WTC11 (cell line): ENCODE data around the gene CHL1. TPM values are rescaled to one million over a fixed set of nuclear protein-coding genes. Genes with fewer than 3 reads are reported as not detected.

Source experiments
- ATAC-seq: fragments of 200-7000 bp; cut with Tn5 transposase; 2 replicates; pipeline ENCODE4 v1.10.0; 2021; ENCODE audit warnings: mild to moderate bottlenecking, moderate library complexity
- CTCF ChIA-PET: fragments of 300-600 bp; sonication (Branson Sonifier 250); formaldehyde crosslinking; loops from one replicate; lab custom pipeline; 2021; ENCODE audit warnings: antibody characterized with exemption; lab: Charles Lee
- POLR2A ChIA-PET: fragments of 350-600 bp; sonication (Branson Sonifier 250); formaldehyde crosslinking; loops from one replicate; lab custom pipeline; 2021; ENCODE audit warnings: antibody characterized with exemption; lab: Charles Lee
- DNase-seq: peaks from one replicate; pipeline ENCODE4 v3.0.0; 2021; ENCODE audit warnings: low spot score
- H3K27ac Mint-ChIP-seq: 2 replicates; pipeline ENCODE4 v1.8.0; 2021; ENCODE audit warnings: mixed read lengths
- H3K27me3 Mint-ChIP-seq: 2 replicates; pipeline ENCODE4 v1.8.0; 2021; ENCODE audit warnings: low read depth, mild to moderate bottlenecking, moderate library complexity, mixed read lengths
- H3K36me3 Mint-ChIP-seq: 2 replicates; pipeline ENCODE4 v1.8.0; 2021; ENCODE audit warnings: mixed read lengths
- H3K4me1 Mint-ChIP-seq: 2 replicates; pipeline ENCODE4 v1.8.0; 2022; ENCODE audit warnings: mixed read lengths
- H3K4me3 Mint-ChIP-seq: 2 replicates; pipeline ENCODE4 v1.8.0; 2021; ENCODE audit warnings: mild to moderate bottlenecking, moderate library complexity, mixed read lengths
- H3K9me3 Mint-ChIP-seq: 2 replicates; pipeline ENCODE4 v1.8.0; 2021; ENCODE audit warnings: mixed read lengths
- ARID4B ChIP-seq: sonication (generic); formaldehyde crosslinking; IDR thresholded peaks from 2 replicates; pipeline ENCODE4 v1.8.0; 2023; ENCODE audit warnings: missing genetic modification reagents, mild to moderate bottlenecking, borderline replicate concordance
- ATF6 ChIP-seq: sonication (generic); formaldehyde crosslinking; IDR thresholded peaks from 2 replicates; pipeline ENCODE4 v1.8.1; 2023; ENCODE audit warnings: mild to moderate bottlenecking, missing genetic modification reagents
- CDX4 ChIP-seq: fragments of 250-450 bp; sonication (Bioruptor Pico); IDR thresholded peaks from 2 replicates; pipeline ENCODE4 v1.9.0; 2021; ENCODE audit warnings: moderate library complexity, mild to moderate bottlenecking, inconsistent platforms, borderline replicate concordance
- CREB1 ChIP-seq: sonication (generic); formaldehyde crosslinking; IDR thresholded peaks from 2 replicates; pipeline ENCODE4 v1.8.0; 2023; ENCODE audit warnings: mild to moderate bottlenecking, missing genetic modification reagents
- CREM ChIP-seq: sonication (generic); formaldehyde crosslinking; IDR thresholded peaks from 2 replicates; pipeline ENCODE4 v1.8.1; 2022; ENCODE audit warnings: mild to moderate bottlenecking, missing genetic modification reagents, moderate library complexity
- ERG ChIP-seq: fragments of 250-450 bp; sonication (Bioruptor Pico); IDR thresholded peaks from 2 replicates; pipeline ENCODE4 v1.8.0; 2021; ENCODE audit warnings: mild to moderate bottlenecking
- NFATC4 ChIP-seq: fragments of 250-450 bp; sonication (Bioruptor Pico); IDR thresholded peaks from 2 replicates; pipeline ENCODE4 v1.9.0; 2021; ENCODE audit warnings: mild to moderate bottlenecking
- NR2C2 ChIP-seq: sonication (generic); formaldehyde crosslinking; IDR thresholded peaks from 2 replicates; pipeline ENCODE4 v1.8.0; 2022; ENCODE audit warnings: mild to moderate bottlenecking, missing genetic modification reagents
- OVOL2 ChIP-seq: fragments of 250-450 bp; sonication (Bioruptor Pico); IDR thresholded peaks from 2 replicates; pipeline ENCODE4 v1.9.0; 2021; ENCODE audit warnings: mild to moderate bottlenecking, borderline replicate concordance
- TEAD1 ChIP-seq: sonication (generic); formaldehyde crosslinking; IDR thresholded peaks from 2 replicates; pipeline ENCODE4 v1.8.0; 2022; ENCODE audit warnings: mild to moderate bottlenecking, missing genetic modification reagents
- ZNF219 ChIP-seq: sonication (generic); formaldehyde crosslinking; IDR thresholded peaks from 2 replicates; pipeline ENCODE4 v1.8.0; 2023; ENCODE audit warnings: missing genetic modification reagents, mild to moderate bottlenecking, borderline replicate concordance
- ZNF281 ChIP-seq: sonication (generic); formaldehyde crosslinking; IDR thresholded peaks from 2 replicates; pipeline ENCODE4 v1.8.0; 2023; ENCODE audit warnings: mild to moderate bottlenecking, missing genetic modification reagents
- ZNF396 ChIP-seq: fragments of 250-450 bp; sonication (Bioruptor Pico); IDR thresholded peaks from 2 replicates; pipeline ENCODE4 v1.8.0; 2021; ENCODE audit warnings: mild to moderate bottlenecking, moderate library complexity, borderline replicate concordance
- ZNF512 ChIP-seq: sonication (generic); formaldehyde crosslinking; IDR thresholded peaks from 2 replicates; pipeline ENCODE4 v1.8.1; 2022; ENCODE audit warnings: missing genetic modification reagents, borderline replicate concordance
- ZSCAN18 ChIP-seq: fragments of 250-450 bp; sonication (Bioruptor Pico); IDR thresholded peaks from 2 replicates; pipeline ENCODE4 v2.1.2; 2022; ENCODE audit warnings: mild to moderate bottlenecking, moderate library complexity
- total RNA-seq: library from RNA; stranded (reverse); gene quantifications from 3 replicates; pipeline ENCODE4 v1.2.3, GENCODE V29; 2021

The CHL1 gene
- total RNA-seq, 1 experiment from 2014 or later: not detected

- TF ChIP-seq ZNF512 (CRISPR knock-in tag): no peak
These were observed 32.0 kb downstream of the CHL1 start (continued) for GRCh38 chr3:228442-229182.

GRCh38 chr3:229183-229661 lies 32.7 kb downstream of the CHL1 start:
- H3K9me3 Mint-ChIP-seq: peaks cover 71% of the 10 kb centered on the region
- no peak overlapping the region for H3K4me3 Mint-ChIP-seq
- CTCF ChIA-PET: no interaction called here
- no peak overlapping the region for H3K27ac Mint-ChIP-seq
- peaks cover 9% of the 10 kb centered on the region for H3K27me3 Mint-ChIP-seq
- POLR2A ChIA-PET: no interaction called here
- DNase-seq (no peak), ATAC-seq (no peak)
- no peak for TF ChIP-seq ZNF219 (CRISPR knock-in tag)
- TF ChIP-seq OVOL2 (CRISPR knock-in tag): no peak
- no peak for TF ChIP-seq CDX4 (CRISPR knock-in tag)
- no peak for TF ChIP-seq TEAD1 (CRISPR knock-in tag)
- no peak for TF ChIP-seq ERG
- no peak for TF ChIP-seq ARID4B (CRISPR knock-in tag)
- no peak for TF ChIP-seq ZNF281
- TF ChIP-seq NR2C2: no peak
- no peak for TF ChIP-seq CREB1 (CRISPR knock-in tag)
- no peaks in the 10 kb centered on the region for H3K4me1 Mint-ChIP-seq
- H3K36me3 Mint-ChIP-seq: peaks cover 56% of the 10 kb centered on the region

GRCh38 chr3:236881-237280 lies 40.3 kb downstream of the CHL1 start:
- peaks cover 79% of the 10 kb centered on the region for H3K9me3 Mint-ChIP-seq
- ChIA-PET CTCF (no interaction called here), POLR2A (no interaction called here)
- peaks cover 57% of the 10 kb centered on the region for H3K36me3 Mint-ChIP-seq
- no peak overlapping the region for H3K4me3 Mint-ChIP-seq
- H3K27ac Mint-ChIP-seq: no peak overlapping the region
- DNase-seq (no peak), ATAC-seq (no peak)
- no peaks in the 10 kb centered on the region for H3K4me1 Mint-ChIP-seq
- H3K27me3 Mint-ChIP-seq: peaks cover 9% of the 10 kb centered on the region
- TF ChIP-seq NFATC4 (CRISPR knock-in tag) (no peak), ZSCAN18 (CRISPR knock-in tag) (no peak), ATF6 (CRISPR knock-in tag) (no peak), ZNF396 (no peak), ERG (no peak), CREM (CRISPR knock-in tag) (no peak)
